Epidermal melanocyte (primary cell): ENCODE results near the gene SLX9.

Experiments
- DNase-seq: peaks from one replicate; pipeline ENCODE4 v3.0.0; 2011; ENCODE audit warnings: low spot score; ENCODE audit not compliant: insufficient read length

Gene SLX9

GRCh38 chr21:44929799-44930542, 9.9 kb upstream of the SLX9 start:
- no peak for DNase-seq

- no peak for DNase-seq
Observed at GRCh38 chr21:44930543-44930981, 9.3 kb upstream of the SLX9 start.

- DNase-seq: no peak
Observed at GRCh38 chr21:44931137-44931500, 8.7 kb upstream of the SLX9 start.

- no peak for DNase-seq
Observed at GRCh38 chr21:44931501-44932407, 8.1 kb upstream of the SLX9 start.

- DNase-seq: no peak
Observed at GRCh38 chr21:44932408-44933181, 7.2 kb upstream of the SLX9 start.

GRCh38 chr21:44933199-44933917, 6.5 kb upstream of the SLX9 start:
- DNase-seq: no peak

GRCh38 chr21:44933918-44934260, 5.9 kb upstream of the SLX9 start:
- DNase-seq: no peak

GRCh38 chr21:44934276-44934675, 5.6 kb upstream of the SLX9 start:
- no peak for DNase-seq

- DNase-seq: no peak
Observed at GRCh38 chr21:44934797-44935532, 4.9 kb upstream of the SLX9 start.

- no peak for DNase-seq
Observed at GRCh38 chr21:44935533-44935927, 4.3 kb upstream of the SLX9 start.

- DNase-seq: no peak
Observed at GRCh38 chr21:44938772-44939531, 877 bp upstream of the SLX9 start.

GRCh38 chr21:44940116-44940631, 345 bp downstream of the SLX9 start:
- no peak for DNase-seq

GRCh38 chr21:44941567-44941966, 1.7 kb downstream of the SLX9 start:
- no peak for DNase-seq

GRCh38 chr21:44942566-44942965, 2.7 kb downstream of the SLX9 start:
- DNase-seq: no peak

GRCh38 chr21:44943005-44943685, 3.3 kb downstream of the SLX9 start:
- DNase-seq: no peak

GRCh38 chr21:44943686-44944550, 4.1 kb downstream of the SLX9 start:
- DNase-seq: no peak

- DNase-seq: no peak
Observed at GRCh38 chr21:44944596-44944995, 4.8 kb downstream of the SLX9 start.
